HG03354 (cell line): ENCODE data around the gene LMTK3.

Experiments
- ATAC-seq: cut with Tn5 transposase; IDR thresholded peaks from one replicate; pipeline ENCODE4 v1.9.1; 2021; ENCODE audit warnings: mild to moderate bottlenecking; ENCODE audit not compliant: unreplicated experiment, poor library complexity, severe bottlenecking

Gene LMTK3

GRCh38 chr19:48511800-48512503 lies at the start of gene LMTK3:
Gene LMTK3 (minus strand): TSS chr19:48511835. CDS start chr19:48511576, 259 bp downstream.
- no peak for ATAC-seq

GRCh38 chr19:48561412-48561811 lies 49.8 kb upstream of the LMTK3 start:
- ATAC-seq, result no peak

GRCh38 chr19:48560095-48560530 lies 48.5 kb upstream of the LMTK3 start:
- no peak for ATAC-seq

- ATAC-seq, result no peak
These were observed 46.5 kb upstream of the LMTK3 start for GRCh38 chr19:48558018-48558684.

GRCh38 chr19:48556825-48557224 lies 45.2 kb upstream of the LMTK3 start:
- ATAC-seq, result no peak

GRCh38 chr19:48556163-48556562 lies 44.5 kb upstream of the LMTK3 start:
- ATAC-seq, result no peak

- ATAC-seq, result no peak
These were observed 42.9 kb upstream of the LMTK3 start for GRCh38 chr19:48554385-48555091.

- ATAC-seq, result no peak
These were observed 42.2 kb upstream of the LMTK3 start for GRCh38 chr19:48553676-48554384.

GRCh38 chr19:48552406-48553322 lies 41.0 kb upstream of the LMTK3 start:
- no peak for ATAC-seq

GRCh38 chr19:48551437-48552302 lies 40.0 kb upstream of the LMTK3 start, which contains the start of gene SULT2B1:
Gene SULT2B1 (plus strand): TSS chr19:48552172. CDS start chr19:48552253, 81 bp downstream.
- ATAC-seq, result no peak

GRCh38 chr19:48549380-48549779 lies 37.7 kb upstream of the LMTK3 start:
- ATAC-seq, result no peak

- ATAC-seq, result no peak
These were observed 36.7 kb upstream of the LMTK3 start for GRCh38 chr19:48548253-48548911.

GRCh38 chr19:48547722-48548121 lies 36.1 kb upstream of the LMTK3 start:
- no peak for ATAC-seq

- ATAC-seq, result no peak
These were observed 33.5 kb upstream of the LMTK3 start for GRCh38 chr19:48544856-48545750.

GRCh38 chr19:48543121-48543710 lies 31.6 kb upstream of the LMTK3 start:
- no peak for ATAC-seq

GRCh38 chr19:48541813-48542212 lies 30.2 kb upstream of the LMTK3 start:
- no peak for ATAC-seq
